ENCODE results near the gene KDM2A.

Gene KDM2A

GRCh38 chr11:67138922-67139321, 19.9 kb downstream of the KDM2A start:
- TF ChIP-seq GATA2 (IDR thresholded peaks at IDR 0.05; ENCODE audit: low read depth, low read length) (no peak), GATA3 (IDR thresholded peaks at IDR 0.05; ENCODE audit: low read depth, low read length) (no peak)

GRCh38 chr11:67146516-67147226, 27.6 kb downstream of the KDM2A start:
- no peak for TF ChIP-seq GATA2 (IDR thresholded peaks at IDR 0.05; ENCODE audit: low read depth, low read length)
- TF ChIP-seq GATA3 (IDR thresholded peaks at IDR 0.05; ENCODE audit: low read depth, low read length) = no peak

- no peak for TF ChIP-seq GATA3 (IDR thresholded peaks at IDR 0.05; ENCODE audit: low read depth, low read length)
- no peak for TF ChIP-seq GATA2 (IDR thresholded peaks at IDR 0.05; ENCODE audit: low read depth, low read length)
Measured at GRCh38 chr11:67153971-67154370, 34.9 kb downstream of the KDM2A start.

GRCh38 chr11:67154726-67155125, 35.7 kb downstream of the KDM2A start:
- no peak for TF ChIP-seq GATA2 (IDR thresholded peaks at IDR 0.05; ENCODE audit: low read depth, low read length)
- no peak for TF ChIP-seq GATA3 (IDR thresholded peaks at IDR 0.05; ENCODE audit: low read depth, low read length)

- no peak for TF ChIP-seq GATA2 (IDR thresholded peaks at IDR 0.05; ENCODE audit: low read depth, low read length)
- no peak for TF ChIP-seq GATA3 (IDR thresholded peaks at IDR 0.05; ENCODE audit: low read depth, low read length)
Measured at GRCh38 chr11:67157691-67158090, 38.6 kb downstream of the KDM2A start.

GRCh38 chr11:67158221-67158620, 39.2 kb downstream of the KDM2A start:
- TF ChIP-seq GATA2 (IDR thresholded peaks at IDR 0.05; ENCODE audit: low read depth, low read length) (no peak), GATA3 (IDR thresholded peaks at IDR 0.05; ENCODE audit: low read depth, low read length) (no peak)

- TF ChIP-seq GATA2 (IDR thresholded peaks at IDR 0.05; ENCODE audit: low read depth, low read length) (no peak; the same call in 1 of the 2 replicates), GATA3 (IDR thresholded peaks at IDR 0.05; ENCODE audit: low read depth, low read length) (no peak)
Measured at GRCh38 chr11:67160045-67160444, 41.0 kb downstream of the KDM2A start.

GRCh38 chr11:67160872-67161783, 42.1 kb downstream of the KDM2A start:
- TF ChIP-seq GATA3 (IDR thresholded peaks at IDR 0.05; ENCODE audit: low read depth, low read length) (no peak), GATA2 (IDR thresholded peaks at IDR 0.05; ENCODE audit: low read depth, low read length) (no peak)

DNA sequence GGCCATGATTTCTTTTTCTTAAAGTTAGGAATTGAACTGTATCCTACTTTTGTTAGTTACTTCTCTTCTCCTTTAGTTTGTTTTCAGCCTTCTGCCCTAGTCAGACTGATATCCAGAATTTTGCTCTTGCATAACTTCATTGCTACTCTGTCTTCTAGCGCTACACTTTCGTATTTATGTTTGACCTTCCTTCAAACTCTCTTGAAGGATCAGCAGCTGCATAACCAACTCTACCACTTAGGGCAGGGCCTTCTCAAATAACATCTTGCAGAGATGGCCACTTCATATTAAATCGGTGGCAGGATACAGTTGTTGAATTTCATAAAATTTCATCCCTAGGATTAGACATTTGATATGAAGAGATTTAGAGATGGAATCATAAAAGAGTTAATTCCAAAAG, 43.9 kb downstream of the KDM2A start:
- no peak for TF ChIP-seq GATA2 (IDR thresholded peaks at IDR 0.05; ENCODE audit: low read depth, low read length)
- TF ChIP-seq GATA3 (IDR thresholded peaks at IDR 0.05; ENCODE audit: low read depth, low read length) = no peak

DNA sequence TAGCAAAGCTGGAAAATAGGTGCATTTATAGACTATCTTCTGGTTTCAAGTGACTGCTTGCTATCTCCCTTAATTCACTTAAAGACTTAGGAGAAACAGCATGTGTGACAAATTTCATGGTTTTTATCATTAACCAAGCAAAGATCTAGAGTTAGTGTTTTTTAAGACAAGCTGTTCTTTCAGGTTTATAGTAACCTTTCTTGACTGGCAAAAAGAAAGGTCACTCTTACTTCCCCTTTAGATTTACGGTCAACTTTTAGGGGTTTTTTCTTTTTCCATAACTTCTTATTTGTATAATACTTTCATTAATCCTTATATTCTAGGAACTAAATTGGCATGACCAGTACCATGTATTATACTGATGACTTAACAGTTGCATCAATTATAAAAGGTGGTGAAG, 46.6 kb downstream of the KDM2A start:
- TF ChIP-seq GATA2 (IDR thresholded peaks at IDR 0.05; ENCODE audit: low read depth, low read length) (no peak), GATA3 (IDR thresholded peaks at IDR 0.05; ENCODE audit: low read depth, low read length) (no peak)

GRCh38 chr11:67167091-67167490, 48.0 kb downstream of the KDM2A start:
- no peak for TF ChIP-seq GATA2 (IDR thresholded peaks at IDR 0.05; ENCODE audit: low read depth, low read length)
- TF ChIP-seq GATA3 (IDR thresholded peaks at IDR 0.05; ENCODE audit: low read depth, low read length) = no peak

GRCh38 chr11:67167719-67168118, 48.7 kb downstream of the KDM2A start:
- TF ChIP-seq GATA2 (IDR thresholded peaks at IDR 0.05; ENCODE audit: low read depth, low read length) (no peak), GATA3 (IDR thresholded peaks at IDR 0.05; ENCODE audit: low read depth, low read length) (no peak)

GRCh38 chr11:67174311-67174710, 55.2 kb downstream of the KDM2A start:
- TF ChIP-seq GATA2 (IDR thresholded peaks at IDR 0.05; ENCODE audit: low read depth, low read length) = no peak
- TF ChIP-seq GATA3 (IDR thresholded peaks at IDR 0.05; ENCODE audit: low read depth, low read length) = no peak

GRCh38 chr11:67177399-67178281, 58.6 kb downstream of the KDM2A start:
- TF ChIP-seq GATA2 (IDR thresholded peaks at IDR 0.05; ENCODE audit: low read depth, low read length) (no peak), GATA3 (IDR thresholded peaks at IDR 0.05; ENCODE audit: low read depth, low read length) (no peak)
